ENCODE data around the gene SP110. TPM values are rescaled to one million over a fixed set of nuclear protein-coding genes. Genes with fewer than 3 reads are reported as not detected.

The SP110 gene
- total RNA-seq, 1 experiment from 2014 or later: 16.4 TPM

- no peak for DNase-seq (ENCODE audit: low read depth, low spot score)
- in situ Hi-C loops (cut with HindIII; ENCODE audit: low pct_unique_long_range_greater_than_20kb, low sequenced_read_pairs): no loop called here
Measured at GRCh38 chr2:230181195-230181594, 38.6 kb downstream of the SP110 start.

- DNase-seq (ENCODE audit: low read depth, low spot score): no peak
- in situ Hi-C loops (cut with HindIII; ENCODE audit: low pct_unique_long_range_greater_than_20kb, low sequenced_read_pairs): no loop called here
Measured at GRCh38 chr2:230179907-230180306, 39.9 kb downstream of the SP110 start.

DNA sequence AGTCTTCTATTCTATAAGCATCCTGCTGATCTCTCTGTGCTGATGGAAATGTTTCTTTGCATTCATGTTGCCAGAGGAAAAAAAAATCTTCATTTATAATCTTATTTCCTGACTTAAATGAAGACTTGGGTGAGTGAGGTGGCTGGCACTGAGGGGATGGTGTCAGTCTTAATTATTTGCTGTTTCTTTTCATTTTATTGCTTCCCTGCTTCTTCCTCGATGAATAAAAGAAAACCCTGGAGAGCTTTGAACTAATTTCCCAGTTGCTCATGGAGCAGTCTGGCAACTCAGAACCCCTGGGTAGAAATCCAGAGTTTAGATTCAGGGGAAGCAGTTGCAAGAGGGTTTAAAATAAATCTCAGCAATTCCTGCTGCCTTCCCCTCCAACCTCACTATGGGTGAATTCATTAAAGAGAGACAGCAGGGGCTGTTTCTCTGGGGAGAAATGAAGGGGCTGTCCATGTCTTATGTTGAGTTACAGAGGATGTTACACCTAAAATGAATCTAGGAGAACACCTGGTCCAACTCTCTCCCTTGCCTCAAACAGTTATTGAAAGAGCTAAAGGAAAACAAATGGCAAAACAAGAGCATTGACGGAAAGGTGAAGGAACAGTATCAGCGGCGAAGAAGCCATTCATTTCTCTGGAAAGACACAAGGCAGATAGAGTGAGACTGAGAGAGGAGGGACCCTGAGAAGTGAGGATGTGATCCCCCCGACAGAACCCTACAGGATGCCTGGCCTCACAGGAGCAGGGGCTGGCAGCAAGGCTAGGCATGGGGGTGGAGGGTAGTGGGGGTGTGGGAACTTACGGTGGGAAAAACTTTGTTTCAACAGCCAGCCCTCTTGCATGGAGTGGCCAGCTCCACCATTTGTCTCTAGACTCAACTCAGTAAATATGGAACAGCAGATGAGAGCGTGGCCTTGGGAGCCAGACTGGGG is 41.0 kb downstream of the SP110 start:
- no peak for DNase-seq (ENCODE audit: low read depth, low spot score)
- in situ Hi-C loops (cut with HindIII; ENCODE audit: low pct_unique_long_range_greater_than_20kb, low sequenced_read_pairs): no loop called here

- no peak for DNase-seq (ENCODE audit: low read depth, low spot score)
- in situ Hi-C loops (cut with HindIII; ENCODE audit: low pct_unique_long_range_greater_than_20kb, low sequenced_read_pairs): no loop called here
Measured at GRCh38 chr2:230176996-230177395, 42.8 kb downstream of the SP110 start.

- no peak for DNase-seq (ENCODE audit: low read depth, low spot score)
- in situ Hi-C loops (cut with HindIII; ENCODE audit: low pct_unique_long_range_greater_than_20kb, low sequenced_read_pairs): no loop called here
Measured at GRCh38 chr2:230174466-230174865, 45.3 kb downstream of the SP110 start.

- in situ Hi-C loops (cut with HindIII; ENCODE audit: low pct_unique_long_range_greater_than_20kb, low sequenced_read_pairs): no loop called here
- no peak for DNase-seq (ENCODE audit: low read depth, low spot score)
Measured at GRCh38 chr2:230172852-230173251, 46.9 kb downstream of the SP110 start.

DNA sequence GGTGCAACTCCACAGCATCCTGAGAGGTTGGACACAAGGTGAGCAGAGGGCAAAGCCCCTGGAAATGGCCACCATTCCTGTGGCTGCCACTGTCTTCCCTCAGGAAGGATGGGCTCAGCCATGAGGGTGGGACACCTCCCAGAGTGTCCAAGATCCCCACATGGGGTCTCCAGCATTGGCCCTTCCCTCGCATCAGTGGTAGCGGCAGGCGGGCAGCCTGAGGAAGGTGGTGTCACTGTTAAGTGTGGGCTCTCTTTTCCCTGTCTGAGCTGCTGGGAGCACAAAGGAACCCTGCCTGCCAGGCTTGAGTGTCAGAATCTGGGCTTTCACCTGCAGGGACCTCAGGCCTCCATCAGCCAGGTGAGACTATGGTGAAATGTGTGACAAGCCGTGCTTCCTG is 47.6 kb downstream of the SP110 start:
- in situ Hi-C loops (cut with HindIII; ENCODE audit: low pct_unique_long_range_greater_than_20kb, low sequenced_read_pairs): no loop called here

DNA sequence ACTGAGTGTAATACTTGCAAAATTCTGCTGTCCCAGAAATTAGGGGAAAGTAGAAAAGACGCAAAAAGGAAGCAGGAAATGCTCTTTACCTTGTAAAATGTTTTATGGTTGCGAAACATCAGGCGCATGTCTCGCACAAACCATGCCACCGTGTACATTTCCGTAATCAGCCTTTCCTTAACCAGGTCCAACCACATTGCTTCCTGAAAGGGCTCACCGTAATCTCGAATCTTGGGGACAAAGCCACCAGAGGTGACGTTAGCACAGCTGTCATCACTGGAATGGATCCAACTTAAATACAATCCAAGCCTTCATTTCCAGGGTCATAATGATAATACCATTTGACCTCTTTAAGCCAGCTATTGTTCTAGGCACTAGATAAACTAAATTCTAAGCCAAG is 49.3 kb downstream of the SP110 start:
- DNase-seq (ENCODE audit: low read depth, low spot score): peak; percentile 8
- in situ Hi-C loops (cut with HindIII; ENCODE audit: low pct_unique_long_range_greater_than_20kb, low sequenced_read_pairs): no loop called here

More for the DNA sequence above, 47.6 kb downstream of the SP110 start:
- no peak for DNase-seq (ENCODE audit: low read depth, low spot score)

- DNase-seq (ENCODE audit: low read depth, low spot score): no peak
- in situ Hi-C loops (cut with HindIII; ENCODE audit: low pct_unique_long_range_greater_than_20kb, low sequenced_read_pairs): no loop called here
Measured at GRCh38 chr2:230166557-230167170, 53.1 kb downstream of the SP110 start.

DNA sequence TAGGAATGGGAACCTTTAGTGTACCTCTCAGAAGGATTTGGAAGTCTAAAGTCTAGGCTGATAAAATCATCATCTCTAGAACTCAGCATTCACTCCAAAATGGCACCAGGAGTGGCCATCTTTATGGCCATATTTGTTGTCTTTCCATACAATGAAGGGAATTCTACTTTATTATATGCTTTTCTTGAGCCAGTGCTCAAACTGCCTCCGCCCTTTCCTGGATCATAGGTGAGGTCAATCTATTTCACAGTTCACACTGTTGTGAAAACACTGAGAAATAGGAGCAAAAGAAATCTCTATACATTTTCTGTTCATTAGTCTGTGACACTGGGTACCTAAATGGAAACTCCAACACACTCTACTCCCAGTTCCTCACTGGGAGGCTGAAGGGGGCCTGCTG is 55.6 kb downstream of the SP110 start:
- in situ Hi-C loops (cut with HindIII; ENCODE audit: low pct_unique_long_range_greater_than_20kb, low sequenced_read_pairs): no loop called here
- DNase-seq (ENCODE audit: low read depth, low spot score): no peak

GRCh38 chr2:230162981-230163380 is 56.8 kb downstream of the SP110 start:
- DNase-seq (ENCODE audit: low read depth, low spot score): no peak
- in situ Hi-C loops (cut with HindIII; ENCODE audit: low pct_unique_long_range_greater_than_20kb, low sequenced_read_pairs): no loop called here

DNA sequence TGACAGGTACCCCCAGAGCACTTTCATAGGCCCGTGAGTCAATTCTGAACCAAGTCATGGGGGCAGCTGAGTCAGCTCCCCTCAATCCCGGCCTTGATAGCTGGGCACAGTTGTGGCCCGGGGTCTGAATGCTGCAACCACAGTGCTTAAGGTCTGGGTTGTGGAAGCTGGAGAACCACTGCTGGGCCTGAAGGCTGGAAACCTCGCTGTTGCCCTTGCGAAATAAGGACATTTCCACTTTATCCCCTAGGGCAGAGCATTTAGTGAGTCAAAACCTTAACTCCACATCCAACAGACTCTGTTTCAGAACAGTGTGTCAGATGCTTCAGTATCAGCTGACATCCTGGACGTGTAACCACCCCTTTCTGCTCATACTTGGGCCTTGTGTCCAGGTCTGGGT is 58.6 kb downstream of the SP110 start:
- in situ Hi-C loops (cut with HindIII; ENCODE audit: low pct_unique_long_range_greater_than_20kb, low sequenced_read_pairs): no loop called here
- peak; percentile 67 for DNase-seq (ENCODE audit: low read depth, low spot score)

GRCh38 chr2:230160112-230160660 is 59.6 kb downstream of the SP110 start:
- DNase-seq (ENCODE audit: low read depth, low spot score): peak; percentile 67

DNA sequence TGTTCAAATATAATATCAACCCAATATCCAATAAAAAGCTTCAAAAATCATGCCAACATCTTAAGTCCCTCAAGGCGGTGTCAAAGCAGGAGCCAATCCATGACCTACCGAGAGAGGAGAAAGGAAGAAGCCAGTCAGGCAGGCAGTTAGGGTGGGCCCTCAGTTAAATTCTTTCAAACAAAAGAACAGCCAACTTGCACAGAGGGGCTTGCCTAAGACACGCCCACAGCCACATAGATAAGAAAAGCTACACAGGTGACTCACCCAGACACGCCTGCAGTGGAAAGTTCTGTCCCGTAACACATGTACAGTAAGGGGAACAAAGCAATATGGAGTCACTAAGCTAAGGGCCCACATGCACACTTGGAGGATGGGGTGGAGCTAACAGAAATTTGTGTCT is 61.3 kb downstream of the SP110 start:
- no peak for DNase-seq (ENCODE audit: low read depth, low spot score)
- in situ Hi-C loops (cut with HindIII; ENCODE audit: low pct_unique_long_range_greater_than_20kb, low sequenced_read_pairs): no loop called here

More at GRCh38 chr2:230160112-230160660, 59.6 kb downstream of the SP110 start:
- in situ Hi-C loops (cut with HindIII; ENCODE audit: low pct_unique_long_range_greater_than_20kb, low sequenced_read_pairs): no loop called here

GRCh38 chr2:230156782-230157699 is 62.7 kb downstream of the SP110 start:
- DNase-seq (ENCODE audit: low read depth, low spot score): no peak
- in situ Hi-C loops (cut with HindIII; ENCODE audit: low pct_unique_long_range_greater_than_20kb, low sequenced_read_pairs): no loop called here

DNA sequence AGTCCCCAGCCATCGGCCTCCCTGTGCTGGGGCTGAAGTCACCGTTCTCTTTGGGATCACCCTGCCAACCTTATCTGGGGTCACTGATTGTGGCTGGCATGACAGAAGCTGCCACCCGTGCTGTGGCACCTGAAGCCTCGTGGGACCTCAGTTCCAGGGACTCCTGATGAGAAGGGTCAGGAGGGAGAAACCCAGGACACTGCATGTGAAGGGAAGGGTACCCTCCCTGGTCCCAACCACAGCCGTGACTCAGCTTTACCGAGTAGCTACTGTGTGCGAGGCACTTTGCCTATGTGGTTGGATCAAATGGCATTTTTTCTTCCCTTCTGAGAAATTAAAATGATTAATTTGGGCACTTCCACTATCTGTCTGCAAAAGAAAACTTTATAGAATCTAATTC is 64.4 kb downstream of the SP110 start:
- no peak for DNase-seq (ENCODE audit: low read depth, low spot score)
- in situ Hi-C loops (cut with HindIII; ENCODE audit: low pct_unique_long_range_greater_than_20kb, low sequenced_read_pairs): no loop called here

DNA sequence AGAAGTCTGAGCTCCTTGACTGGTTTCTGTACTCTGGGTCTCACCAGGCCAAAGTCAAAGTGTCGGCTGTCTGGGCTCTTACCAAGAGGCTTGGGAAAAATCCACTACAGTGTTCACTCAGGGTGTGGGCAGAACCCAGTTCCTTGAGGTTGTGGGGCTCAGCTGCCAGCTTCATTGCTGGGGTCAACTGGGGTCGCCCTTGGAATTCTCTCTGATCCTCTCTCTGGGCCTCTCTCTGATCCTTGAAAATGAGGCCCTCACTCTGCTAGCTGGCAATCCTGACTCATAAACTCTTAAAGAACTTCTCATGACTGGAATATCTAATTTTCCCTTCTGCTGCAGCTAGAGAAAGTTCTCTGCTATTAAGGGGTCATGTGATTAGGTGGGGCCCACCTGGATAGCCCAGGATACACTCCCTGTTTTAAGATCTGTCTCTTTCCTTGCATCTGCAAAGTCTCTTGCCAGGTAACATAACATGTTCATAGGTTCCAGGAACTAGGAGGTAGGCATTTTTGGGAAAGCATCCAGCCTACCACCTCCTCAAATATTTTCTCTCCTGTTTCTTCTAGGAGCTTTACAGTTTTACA is 66.3 kb downstream of the SP110 start:
- in situ Hi-C loops (cut with HindIII; ENCODE audit: low pct_unique_long_range_greater_than_20kb, low sequenced_read_pairs): no loop called here
- no peak for DNase-seq (ENCODE audit: low read depth, low spot score)

Data from SK-MEL-5 (cell line).